Transverse colon (tissue), 4 donors: Measurements from ENCODE around the gene KDM6B. TPM values are rescaled to one million over a fixed set of nuclear protein-coding genes. Genes with fewer than 3 reads are reported as not detected.

Experiments used
- DNase-seq: peaks from one replicate; pipeline ENCODE4 v3.0.0-alpha.2; 2019
- H3K27ac ChIP-seq, 4 donors: fragments of 200-600 bp; sonication (generic); 2 replicates each; pipeline ENCODE4 v1.5.1; 2016 to 2018; ENCODE audit warnings: inconsistent platforms in 4 of 4
- H3K27me3 ChIP-seq: fragments of 200-600 bp; sonication (generic); 2 replicates; pipeline ENCODE4 v1.5.1; 2017; ENCODE audit warnings: inconsistent platforms
- H3K36me3 ChIP-seq, 4 donors: fragments of 200-600 bp; sonication (generic); 2 replicates each; pipeline ENCODE4 v1.5.1; 2017 to 2019; ENCODE audit warnings: inconsistent platforms in 4 of 4
- H3K4me1 ChIP-seq, 4 donors: fragments of 200-600 bp; sonication (generic); 2 replicates each; pipeline ENCODE4 v1.5.1; 2017 to 2020; ENCODE audit warnings: inconsistent platforms in 4 of 4
- H3K4me3 ChIP-seq, 4 donors: fragments of 200-600 bp; sonication (generic); 1 replicate in 1 of 4; 2 replicates in 3 of 4; pipeline versions ENCODE4 v1.5.1 to v1.6.1; 2017 to 2019; ENCODE audit warnings: inconsistent platforms in 4 of 4
- H3K9me3 ChIP-seq, 2 donors: fragments of 200-600 bp; sonication (generic); 2 replicates each; pipeline ENCODE4 v1.5.1; 2017 to 2019; ENCODE audit warnings: inconsistent platforms in 2 of 2
- CTCF ChIP-seq, 5 experiments: fragments of 200-600 bp in 3 of 5; fragments of 450-650 bp in 2 of 5; sonication (generic) in 3 of 5; IDR thresholded peaks; 1 replicate in 2 of 5; 2 replicates in 3 of 5; pipeline ENCODE4 v1.5.1; 2016 to 2017; ENCODE audit warnings: antibody characterized with exemption in 5 of 5, inconsistent platforms in 3 of 5, mild to moderate bottlenecking in 2 of 5, moderate library complexity in 1 of 5
- EP300 ChIP-seq: sonication (generic); formaldehyde crosslinking; IDR thresholded peaks from one replicate; pipeline ENCODE4 v1.6.1; 2017; ENCODE audit warnings: antibody characterized with exemption, low read depth
- POLR2A ChIP-seq: fragments of 450-650 bp; IDR thresholded peaks from one replicate; pipeline ENCODE4 v1.6.1; 2016; ENCODE audit warnings: antibody characterized with exemption, mild to moderate bottlenecking, moderate library complexity
- POLR2AphosphoS5 ChIP-seq, 3 donors: sonication (generic); formaldehyde crosslinking; IDR thresholded peaks; one replicate each; pipeline ENCODE4 v1.6.1; 2016; ENCODE audit warnings: antibody characterized with exemption in 3 of 3
- WGBS, 2 donors: methylation state at CpG; one replicate each; pipeline ENCODE4 v1.1.5; 2018; ENCODE audit warnings: low coverage in 1 of 2; 5-methylcytosine and 5-hydroxymethylcytosine counted together
- in situ Hi-C, 4 donors: fragments of 200-750 bp; cut with MboI; loops; one replicate each; pipeline versions ENCODE4 v1.15.0 to v1.15.1; 2017; ENCODE audit warnings: low sequenced_read_pairs in 3 of 4, low pct_ligation_motif_present in 1 of 4, low pct_unique_long_range_greater_than_20kb in 1 of 4
- intact Hi-C: fragments of 100-400 bp; cut with DNase I; formaldehyde crosslinking; loops from one replicate; pipeline ENCODE4 v1.15.1; 2023; ENCODE audit warnings: low total_unique reads
- total RNA-seq, 4 donors: library from RNA; depleted of rRNA; stranded (reverse); fragments of >200 nt; gene quantifications; one replicate each; pipeline ENCODE4 v1.1.0, GENCODE V29; 2016

The KDM6B gene
- total RNA-seq, 4 donors from 2014 or later, result 18.3 to 33.7 (median 30.2) TPM

GRCh38 chr17:7864995-7865650, 31.1 kb downstream of the KDM6B start:
- 87 to 91% methylated on average over 5 of the region's 5 CpGs for WGBS, 2 donors
- in situ Hi-C loops (loop anchor here in 2 of 4 donors (25.0 kb wide), 1 partner anchor 122 kb away; no protein-coding TSS in a partner anchor), intact Hi-C loops (loop anchor here (5.0 to 10.0 kb wide), 2 partner anchors 60 to 122 kb away; partner anchors contain the start of gene KCNAB3)

GRCh38 chr17:7867881-7868329, 33.9 kb downstream of the KDM6B start:
- Histone ChIP-seq H3K36me3 (peaks cover 0 to 2% (median 0%) of the 10 kb centered on the region in 4 donors), H3K9me3 (no peaks in the 10 kb centered on the region), H3K4me3 (no peak overlapping the region), H3K27ac (peak overlapping the region in 3 of 4 donors; percentile 16 to 60 (median 23)), H3K27me3 (no peaks in the 10 kb centered on the region), H3K4me1 (peaks cover 0 to 21% (median 7%) of the 10 kb centered on the region in 4 donors)
- WGBS, 2 donors, result 60 to 63% methylated on average over 5 of the region's 5 CpGs
- no peak for DNase-seq
- intact Hi-C loops (loop anchor here (10.0 kb wide), 1 partner anchor 57 kb away; the partner anchor contains the start of gene KCNAB3), in situ Hi-C loops (loop anchor here in 2 of 4 donors (25.0 kb wide), 1 partner anchor 119 kb away; no protein-coding TSS in a partner anchor)
- TF ChIP-seq POLR2A (no peak), EP300 (no peak), CTCF (IDR thresholded peaks at IDR 0.05) (no peak), POLR2AphosphoS5 (IDR thresholded peaks at IDR 0.05) (no peak)

More at GRCh38 chr17:7864995-7865650, 31.1 kb downstream of the KDM6B start:
- no peak for DNase-seq
- no peak overlapping the region for H3K27ac ChIP-seq
- no peaks in the 10 kb centered on the region for H3K9me3 ChIP-seq
- H3K4me3 ChIP-seq, result no peak overlapping the region
- no peaks in the 10 kb centered on the region for H3K36me3 ChIP-seq
- no peaks in the 10 kb centered on the region for H3K27me3 ChIP-seq
- peaks cover 0 to 23% (median 8%) of the 10 kb centered on the region in 4 donors for H3K4me1 ChIP-seq
- TF ChIP-seq POLR2AphosphoS5 (IDR thresholded peaks at IDR 0.05), result no peak
- no peak for TF ChIP-seq EP300
- no peak for TF ChIP-seq CTCF (IDR thresholded peaks at IDR 0.05)
- no peak for TF ChIP-seq POLR2A

- H3K4me3 ChIP-seq, result no peak overlapping the region
- peaks cover 0 to 6% (median 2%) of the 10 kb centered on the region in 4 donors for H3K4me1 ChIP-seq
- no peaks in the 10 kb centered on the region for H3K27me3 ChIP-seq
- intact Hi-C loops (loop anchor here (5.0 kb wide), 1 partner anchor 109 kb away; no protein-coding TSS in a partner anchor), in situ Hi-C loops (loop anchor here in 2 of 4 donors (25.0 kb wide), 1 partner anchor 114 kb away; no protein-coding TSS in a partner anchor)
- TF ChIP-seq CTCF (IDR thresholded peaks at IDR 0.05), result no peak
- TF ChIP-seq EP300, result no peak
- no peak overlapping the region for H3K27ac ChIP-seq
- DNase-seq, result no peak
- 69 to 75% methylated on average over 4 of the region's 4 CpGs for WGBS, 2 donors
- H3K36me3 ChIP-seq, result peaks cover 0 to 5% (median 0%) of the 10 kb centered on the region in 4 donors
- H3K9me3 ChIP-seq, result no peaks in the 10 kb centered on the region
These were observed 39.0 kb downstream of the KDM6B start for GRCh38 chr17:7873051-7873450.

GRCh38 chr17:7875804-7876370, 41.9 kb downstream of the KDM6B start:
- H3K27me3 ChIP-seq, result no peaks in the 10 kb centered on the region
- no peak for DNase-seq
- intact Hi-C loops (no loop called here), in situ Hi-C loops (no loop called here)
- H3K4me3 ChIP-seq, result no peak overlapping the region
- H3K36me3 ChIP-seq, result peaks cover 0 to 16% (median 0%) of the 10 kb centered on the region in 4 donors
- no peak overlapping the region for H3K27ac ChIP-seq
- TF ChIP-seq POLR2A (no peak), CTCF (IDR thresholded peaks at IDR 0.05) (no peak), EP300 (no peak), POLR2AphosphoS5 (IDR thresholded peaks at IDR 0.05) (no peak)
- WGBS, 2 donors, result 81 to 85% methylated on average over 2 of the region's 2 CpGs
- peaks cover 0 to 17% (median 4%) of the 10 kb centered on the region in 4 donors for H3K4me1 ChIP-seq
- H3K9me3 ChIP-seq, result no peaks in the 10 kb centered on the region
